NCI-H146 treated with DMSO at 0.1 percent for 48 hours (cell line): ENCODE data around the gene HSPB9.

Source experiments
- DNase-seq: peaks from one replicate; lab custom pipeline; 2025; ENCODE audit not compliant: unreplicated experiment; lab: John Stamatoyannopoulos, UW

HSPB9 gene

GRCh38 chr17:42098730-42099399 is 23.7 kb upstream of the HSPB9 start:
- no peak for DNase-seq

- no peak for DNase-seq
Measured at GRCh38 chr17:42101513-42102292, 20.9 kb upstream of the HSPB9 start.

DNA sequence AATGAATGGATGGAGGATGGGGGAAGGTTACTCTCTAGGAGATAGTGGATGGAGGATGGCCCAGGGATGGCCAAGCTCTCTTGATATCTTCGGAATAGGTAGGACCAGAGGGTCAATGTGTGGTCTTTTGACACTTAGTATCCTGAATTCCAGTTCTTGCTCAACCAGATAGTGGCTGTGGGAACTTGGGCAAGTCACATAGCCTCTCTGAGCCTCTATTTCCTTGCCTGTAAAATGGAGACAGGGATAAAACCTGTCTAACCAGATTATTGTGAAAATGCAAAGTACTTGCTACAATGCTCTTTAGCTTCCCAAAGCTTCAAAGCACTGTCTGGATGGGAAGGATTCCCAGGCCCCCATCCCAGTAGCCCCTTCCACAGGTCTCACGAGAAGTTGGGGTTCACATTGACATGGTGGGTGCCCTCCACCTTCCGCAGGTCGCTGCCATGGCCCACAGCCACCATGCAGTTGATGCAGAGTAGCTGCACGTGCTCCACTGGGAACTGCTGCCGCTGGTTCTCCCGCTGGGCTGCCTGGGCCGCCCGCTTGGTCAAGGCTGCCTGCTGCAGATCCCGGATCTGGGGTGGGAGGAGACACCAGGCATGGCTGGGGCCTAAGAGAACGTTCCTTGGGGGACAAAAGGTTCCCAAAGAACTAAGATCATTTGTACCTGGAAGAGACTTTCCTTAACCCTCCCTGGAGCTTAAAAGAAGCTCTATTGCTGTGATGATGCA is 19.2 kb upstream of the HSPB9 start:
- no peak for DNase-seq

DNA sequence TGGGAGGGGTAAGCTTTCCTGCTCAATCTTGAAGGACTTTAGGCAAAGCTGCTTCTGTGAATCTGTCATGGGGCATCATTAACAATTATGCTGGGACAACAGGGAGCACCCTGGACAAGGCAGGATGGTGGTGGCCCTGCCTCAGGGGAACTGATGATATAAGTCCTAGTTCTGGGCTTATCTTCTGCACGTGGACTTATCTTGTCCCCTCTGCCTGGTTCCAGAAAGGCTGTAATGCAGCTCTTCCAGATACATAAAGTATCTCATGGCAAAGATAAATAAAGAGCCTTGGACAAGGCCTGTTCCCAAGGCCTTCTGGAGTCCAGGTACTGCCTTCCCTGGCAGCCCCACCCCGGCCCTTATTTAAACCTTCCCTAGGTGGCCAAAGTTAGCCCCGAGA is 18.3 kb upstream of the HSPB9 start:
- DNase-seq, result no peak

DNA sequence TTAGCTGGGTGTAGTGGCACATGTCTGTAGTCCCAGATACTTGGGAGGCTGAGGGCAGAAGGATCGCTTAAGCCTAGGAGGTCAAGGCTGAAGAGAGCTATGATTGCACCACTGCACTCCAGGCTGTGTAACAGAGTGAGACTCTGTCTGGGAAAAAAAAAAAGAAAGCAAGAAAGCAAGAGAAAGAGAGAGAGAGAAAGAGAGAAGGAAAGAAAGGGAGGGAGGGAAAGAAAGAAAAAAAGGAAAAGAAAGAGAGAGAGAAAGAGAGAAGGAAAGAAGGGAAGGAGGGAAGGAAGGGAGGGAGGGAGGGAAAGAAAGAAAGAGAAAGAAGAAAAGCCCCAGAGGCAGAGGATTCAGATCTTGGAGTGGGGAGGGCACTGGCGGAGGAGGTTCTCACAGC is 16.6 kb upstream of the HSPB9 start:
- DNase-seq, result no peak

DNA sequence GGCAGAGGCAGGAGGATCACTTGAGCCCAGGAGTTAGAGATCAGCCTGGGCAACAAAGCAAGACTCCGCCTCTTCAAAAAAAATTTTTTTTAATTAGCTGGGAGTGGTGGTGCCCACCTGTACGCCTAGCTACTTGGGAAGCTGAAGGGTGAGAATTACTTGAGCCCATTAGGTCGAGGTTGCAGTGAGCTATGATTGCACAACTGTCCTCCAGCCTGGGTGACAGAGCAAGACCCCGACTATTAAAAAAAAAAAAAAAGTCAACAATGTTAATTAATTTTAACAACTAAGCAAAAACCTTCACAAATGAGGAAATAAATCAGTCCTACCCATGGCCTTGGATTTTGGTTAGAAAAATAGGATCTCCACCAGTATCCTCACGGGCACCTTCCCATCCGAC is 15.5 kb upstream of the HSPB9 start:
- no peak for DNase-seq

- DNase-seq, result peak; percentile 16
Measured at GRCh38 chr17:42107597-42108576, 14.7 kb upstream of the HSPB9 start.

DNA sequence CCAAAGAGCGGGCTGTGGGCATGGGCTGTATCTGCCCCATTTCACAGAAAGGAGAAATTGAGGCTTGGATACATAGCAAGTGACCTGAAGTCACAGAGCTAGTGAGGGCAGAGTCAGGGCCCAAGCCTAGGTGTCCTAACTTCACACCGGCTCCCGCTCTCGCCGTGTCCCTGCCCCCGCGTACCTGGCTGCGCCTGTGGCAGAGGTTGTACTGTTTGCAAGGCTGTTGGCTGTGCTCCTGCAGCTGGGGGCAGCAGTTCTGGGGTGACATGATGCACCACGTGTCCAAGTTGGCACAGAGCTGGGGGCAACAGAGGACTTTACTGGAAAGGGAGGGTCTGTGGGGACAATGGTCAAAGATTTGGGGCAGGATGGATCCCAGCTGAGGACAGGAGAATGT is 13.5 kb upstream of the HSPB9 start:
- no peak for DNase-seq

DNA sequence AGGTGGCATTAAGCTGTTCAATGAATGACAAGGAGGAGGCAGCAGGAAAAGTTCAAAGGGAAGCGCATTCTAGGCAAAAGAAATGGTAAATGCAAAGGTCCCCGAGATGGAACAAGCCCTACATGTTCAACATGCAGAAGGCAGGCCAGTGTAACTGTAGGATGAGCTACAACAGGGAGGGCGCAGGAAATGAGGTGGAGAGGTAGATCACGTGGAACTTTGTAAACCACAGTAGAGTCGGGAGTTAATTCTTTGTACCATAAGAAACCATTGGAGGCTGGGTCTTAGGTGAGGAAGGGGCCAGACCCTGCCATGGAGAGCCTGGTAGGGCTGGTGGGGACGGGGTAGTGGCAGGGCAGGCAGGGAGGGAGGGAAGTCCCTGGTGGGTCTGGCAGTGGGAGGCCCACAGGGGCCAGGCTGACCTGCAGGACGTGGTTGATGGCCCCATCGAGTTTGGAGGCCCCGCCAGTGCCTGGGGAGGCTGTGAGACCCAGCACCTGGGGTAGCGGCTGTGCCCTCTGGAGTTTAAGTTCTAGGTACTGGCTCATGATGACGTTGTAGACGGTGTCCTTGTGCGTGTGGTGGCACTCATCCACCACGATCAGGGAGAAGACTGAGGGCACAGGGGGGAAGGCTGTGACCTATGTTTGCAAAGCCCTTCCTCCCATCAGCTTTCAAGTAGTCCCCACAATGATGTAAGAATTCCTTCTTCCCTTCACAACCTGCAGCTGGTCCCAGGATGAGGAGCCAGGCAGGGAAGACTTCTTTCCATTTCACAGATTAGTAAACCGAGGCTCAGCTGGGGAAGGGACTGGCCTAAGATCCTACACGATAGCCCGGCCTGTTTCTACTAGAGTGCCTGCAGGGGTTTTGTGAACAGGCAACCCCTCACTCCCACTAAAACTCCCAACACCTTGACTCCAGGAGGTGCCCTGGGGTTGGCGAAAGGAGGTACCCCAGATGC is 12.0 kb upstream of the HSPB9 start:
- no peak for DNase-seq

GRCh38 chr17:42111265-42111636 is 11.4 kb upstream of the HSPB9 start:
- no peak for DNase-seq

DNA sequence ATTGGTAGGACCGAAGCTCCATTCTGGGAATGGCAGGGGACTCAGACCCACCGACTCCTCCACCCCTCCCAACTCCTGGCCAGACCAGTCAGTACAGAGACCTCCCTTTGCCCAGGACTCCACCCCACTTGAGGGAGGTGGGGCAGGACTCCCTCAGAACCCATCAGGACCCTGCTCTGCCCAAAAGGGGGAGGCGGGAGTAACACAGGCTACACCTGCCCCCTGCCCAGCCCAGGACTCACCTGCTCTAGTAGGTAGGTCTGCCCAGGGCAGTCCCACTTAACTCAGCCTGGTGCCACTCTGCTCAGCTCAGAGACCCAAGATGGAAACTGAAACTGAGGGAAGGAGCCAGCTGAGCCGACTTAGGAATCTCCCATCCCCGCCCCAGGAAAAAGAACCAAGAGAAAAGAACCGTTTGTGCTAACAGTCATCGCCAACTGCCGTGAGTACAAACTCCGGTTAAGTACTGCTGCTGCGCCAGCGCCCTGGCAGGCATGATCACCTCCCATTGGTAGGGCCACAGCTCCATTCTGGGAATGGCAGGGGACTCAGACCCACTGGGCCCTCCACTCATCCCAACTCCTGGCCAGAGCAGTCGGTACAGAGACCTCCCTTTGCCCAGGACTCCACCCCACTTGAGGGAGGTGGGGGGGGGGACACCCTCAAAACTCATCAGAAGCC is 10.6 kb upstream of the HSPB9 start:
- no peak for DNase-seq

DNA sequence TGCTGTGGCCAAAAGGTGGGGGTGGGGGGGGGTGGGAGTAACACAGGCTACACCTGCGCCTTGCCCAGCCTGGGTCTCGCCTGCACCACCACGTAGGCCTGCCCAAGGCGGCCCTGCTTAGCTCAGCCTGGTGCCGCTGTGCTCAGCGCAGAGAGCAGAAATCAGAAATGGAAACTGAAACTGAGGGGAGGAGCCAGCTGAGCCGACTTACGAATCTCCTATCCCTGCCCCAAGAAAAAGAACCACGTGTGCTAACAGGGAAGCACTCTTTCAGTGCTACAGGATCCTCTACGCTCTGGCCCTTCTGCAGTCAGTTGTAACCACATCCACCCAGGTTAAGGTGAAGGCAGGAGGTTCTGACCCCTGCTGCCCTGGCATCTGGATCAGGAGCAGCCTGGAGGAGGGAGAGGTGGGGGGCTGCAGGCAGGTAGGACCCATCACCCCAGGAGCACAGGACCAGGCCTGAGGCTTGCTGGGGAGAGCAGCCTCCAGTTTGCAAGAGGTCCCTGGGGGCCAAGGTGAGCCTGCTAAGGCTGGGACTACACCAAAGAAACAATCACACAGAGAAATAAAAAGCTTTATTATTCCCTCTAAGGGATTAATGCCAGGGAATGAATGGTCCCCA is 9.9 kb upstream of the HSPB9 start, which contains the start of gene DHX58:
Gene DHX58, minus strand, starts transcription at position 163 of the 625 bp plus-strand sequence. CDS start 822 bp downstream, outside the sequence.
- no peak for DNase-seq

DNA sequence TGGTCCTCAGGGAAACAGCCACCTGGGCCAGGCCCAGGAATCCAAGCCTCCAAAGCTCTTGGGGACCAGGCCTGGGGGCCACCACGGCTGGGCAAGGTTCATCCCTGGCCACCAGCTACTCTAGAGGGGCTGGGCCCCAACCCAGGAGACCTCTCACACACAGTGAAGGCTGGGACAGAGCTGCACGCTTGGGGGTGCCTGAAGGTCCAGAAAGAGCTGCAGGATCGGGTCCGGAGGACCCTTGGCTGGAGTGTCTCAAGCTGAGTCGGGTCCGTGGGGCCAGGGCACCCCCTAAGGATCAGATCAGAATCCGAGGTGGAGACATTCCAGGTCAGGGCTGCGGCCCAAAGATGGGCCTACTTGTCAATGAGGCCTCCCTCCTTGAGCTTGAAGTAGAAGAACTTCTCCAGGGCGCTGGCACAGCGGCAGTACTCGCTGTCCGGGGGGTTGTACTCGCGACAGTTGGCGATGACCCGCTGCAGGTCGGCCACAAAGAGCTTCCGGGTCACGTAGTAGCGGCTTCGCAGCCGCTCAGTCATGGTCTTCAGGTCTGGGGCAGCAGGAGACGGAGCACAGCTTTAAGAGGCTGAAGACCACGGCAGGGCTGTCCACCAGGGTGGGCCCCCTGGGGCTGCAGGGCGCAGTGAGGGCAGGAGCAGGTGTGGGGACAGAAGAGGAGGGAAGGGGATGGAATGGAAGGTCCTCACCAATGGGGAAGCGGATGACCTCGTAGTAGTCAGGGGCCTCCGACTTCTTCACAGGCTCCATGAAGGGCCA is 9.1 kb upstream of the HSPB9 start:
- DNase-seq, result no peak

DNA sequence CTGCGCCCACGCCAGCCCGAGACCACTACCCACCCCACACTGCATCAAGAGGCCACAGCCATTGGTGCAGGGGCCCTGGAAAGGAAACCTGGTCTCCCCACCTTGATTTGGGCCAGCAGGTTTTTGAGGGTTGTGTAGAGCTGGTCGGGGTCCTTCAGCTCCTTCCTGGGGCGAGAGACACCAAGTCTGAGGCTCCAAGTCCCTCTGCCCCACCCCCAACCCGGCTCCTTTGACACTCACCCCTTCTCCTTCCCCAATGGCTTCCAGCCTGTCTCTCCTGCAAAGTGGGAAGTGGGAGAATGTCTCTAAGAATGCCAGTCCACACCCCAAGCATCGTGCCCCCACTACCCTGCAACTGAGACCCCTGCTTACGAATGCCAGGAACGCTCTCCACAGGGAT is 8.5 kb upstream of the HSPB9 start:
- DNase-seq, result no peak

GRCh38 chr17:42116705-42117396 is 5.8 kb upstream of the HSPB9 start:
- peak; percentile 46 for DNase-seq

GRCh38 chr17:42117397-42118125 is 5.0 kb upstream of the HSPB9 start:
- DNase-seq, result no peak

GRCh38 chr17:42118126-42118510 is 4.5 kb upstream of the HSPB9 start:
- DNase-seq, result no peak
